ENCODE data around the gene ZNF423.

- TF ChIP-seq EZH2phosphoT487 (IDR thresholded peaks at IDR 0.05; ENCODE audit: insufficient read depth, low read depth) = 0 out of 2 replicates have a peak, but pooled peaks have one; percentile 38
- TF ChIP-seq EZH2 (IDR thresholded peaks at IDR 0.05; ENCODE audit: insufficient read depth, poor library complexity, severe bottlenecking) = no peak
These were observed 561 bp downstream of the ZNF423 start for GRCh38 chr16:49855280-49855821.

Data from GM23248 (cell line).